HCT116 (cell line): ENCODE results near the gene STIMATE. TPM values are rescaled to one million over a fixed set of nuclear protein-coding genes. Genes with fewer than 3 reads are reported as not detected.

Experiments used
- ATAC-seq: fragments of 200-7000 bp; cut with Tn5 transposase; 2 replicates; pipeline ENCODE4 v1.9.1; 2020; ENCODE audit warnings: mild to moderate bottlenecking, moderate library complexity
- BruUV-seq: library from RNA; stranded (reverse); fragments of 400-500 nt; replicated peaks from 2 replicates; lab custom pipeline; 2021; lab: Mats Ljungman, UMichigan
- CTCF ChIA-PET: fragments of 300-600 bp; sonication (Branson Sonifier 250); formaldehyde crosslinking; loops from one replicate; lab custom pipeline; 2021; ENCODE audit warnings: antibody characterized with exemption; lab: Charles Lee
- POLR2A ChIA-PET: fragments of 300-600, 350-600 bp; sonication (Branson Sonifier 250); formaldehyde crosslinking; loops from one replicate; lab custom pipeline; 2021; ENCODE audit warnings: antibody characterized with exemption; lab: Charles Lee
- RAD21 ChIA-PET, 2 experiments: fragments of 300-600 bp; sonication (Branson Sonifier 250); formaldehyde crosslinking; loops; one replicate each; lab custom pipeline; 2023; ENCODE audit warnings: low total read pairs in 2 of 2; ENCODE audit not compliant: uncharacterized antibody in 2 of 2, unreplicated experiment in 2 of 2, low non-redundant PET in 1 of 2; lab: Charles Lee
- DNase-seq: peaks from one replicate; pipeline ENCODE4 v3.0.0-alpha.2; 2010; ENCODE audit warnings: low read depth, low spot score
- H2AFZ ChIP-seq: fragments of 200-600 bp; shearing (Covaris generic), sonication (generic); 2 replicates; pipeline ENCODE4 v1.6.1; 2017; ENCODE audit warnings: low read depth, mixed run types, mixed read lengths, antibody characterized with exemption, low read length; ENCODE audit not compliant: poor library complexity, severe bottlenecking
- H3K27ac ChIP-seq: 2 replicates; pipeline ENCODE4 v1.5.1; 2012; ENCODE audit warnings: low read depth, low read length
- H3K27me3 ChIP-seq: fragments of 200-600 bp; sonication (generic); 2 replicates; pipeline ENCODE4 v1.6.1; 2016; ENCODE audit warnings: mixed run types, low read length, mixed read lengths; ENCODE audit not compliant: insufficient read depth
- H3K36me3 ChIP-seq, 2 experiments: fragments of 200-500 bp in 1 of 2; fragments of 200-600 bp in 1 of 2; sonication (Bioruptor generic) in 1 of 2; sonication (generic) in 1 of 2; 2 replicates each; pipeline versions ENCODE4 v1.5.1 to v1.6.1; 2014 to 2016; ENCODE audit warnings: low read length in 2 of 2, inconsistent platforms in 1 of 2, mixed read lengths in 1 of 2, mixed run types in 1 of 2; ENCODE audit not compliant: insufficient read depth in 2 of 2, control insufficient read depth in 1 of 2
- H3K4me1 ChIP-seq, 2 experiments: fragments of 200-600 bp in 1 of 2; sonication (generic) in 1 of 2; 2 replicates each; pipeline versions ENCODE4 v1.5.1 to v1.6.1; 2012 to 2017; ENCODE audit warnings: low read length in 2 of 2, inconsistent platforms in 1 of 2, mild to moderate bottlenecking in 1 of 2, mixed read lengths in 1 of 2, mixed run types in 1 of 2, moderate library complexity in 1 of 2; ENCODE audit not compliant: insufficient read depth in 2 of 2, control insufficient read depth in 1 of 2
- H3K4me2 ChIP-seq: fragments of 200-600 bp; sonication (generic); 2 replicates; pipeline ENCODE4 v1.6.1; 2017; ENCODE audit warnings: mixed run types, low read length, mixed read lengths
- H3K4me3 ChIP-seq, 2 experiments: fragments of 200-600 bp in 1 of 2; sonication (generic) in 1 of 2; replicated peaks in 1 of 2; 2 replicates each; pipeline ENCODE4 v1.5.1; 2011 to 2016; ENCODE audit warnings: low read length in 2 of 2, control low read depth in 1 of 2, low read depth in 1 of 2, mild to moderate bottlenecking in 1 of 2, mixed read lengths in 1 of 2, mixed run types in 1 of 2
- H3K79me2 ChIP-seq: fragments of 200-600 bp; sonication (generic); 2 replicates; pipeline ENCODE4 v1.6.1; 2017; ENCODE audit warnings: mild to moderate bottlenecking, mixed run types, low read length, moderate library complexity, mixed read lengths; ENCODE audit not compliant: insufficient read depth
- H3K9ac ChIP-seq: fragments of 200-600 bp; sonication (generic); 2 replicates; pipeline ENCODE4 v1.6.1; 2016; ENCODE audit warnings: low read length, mixed read lengths
- H3K9me2 ChIP-seq: fragments of 200-600 bp; sonication (generic), shearing (Covaris generic); 2 replicates; pipeline ENCODE4 v1.6.1; 2017; ENCODE audit warnings: mixed run types, mild to moderate bottlenecking, moderate library complexity; ENCODE audit not compliant: insufficient read depth
- H3K9me3 ChIP-seq, 2 experiments: fragments of 200-500 bp in 1 of 2; fragments of 200-600 bp in 1 of 2; sonication (Bioruptor generic) in 1 of 2; sonication (generic) in 1 of 2; 2 replicates each; pipeline ENCODE4 v1.6.1; 2014 to 2017; ENCODE audit warnings: low read length in 2 of 2, mixed read lengths in 2 of 2, inconsistent platforms in 1 of 2, low read depth in 1 of 2, mild to moderate bottlenecking in 1 of 2, mixed run types in 1 of 2, moderate library complexity in 1 of 2; ENCODE audit not compliant: control insufficient read depth in 1 of 2, insufficient read depth in 1 of 2
- H4K20me1 ChIP-seq: fragments of 200-600 bp; sonication (generic), shearing (Covaris generic); 2 replicates; pipeline ENCODE4 v1.6.1; 2017; ENCODE audit warnings: mixed run types, mild to moderate bottlenecking, moderate library complexity; ENCODE audit not compliant: insufficient read depth
- CEBPB ChIP-seq: IDR thresholded peaks from 2 replicates; pipeline ENCODE4 v1.6.1; 2012; ENCODE audit warnings: low read depth
- EGR1 ChIP-seq: IDR thresholded peaks from 2 replicates; pipeline ENCODE4 v1.6.1; 2012; ENCODE audit warnings: low read depth
- ELF1 ChIP-seq: IDR thresholded peaks from 2 replicates; pipeline ENCODE4 v1.6.1; 2012; ENCODE audit warnings: low read depth, borderline replicate concordance
- EZH2 ChIP-seq: fragments of 200-600 bp; sonication (generic); IDR thresholded peaks from 2 replicates; pipeline ENCODE4 v1.6.1; 2017; ENCODE audit warnings: antibody characterized with exemption, mixed run types
- EZH2phosphoT487 ChIP-seq: fragments of 200-600 bp; IDR thresholded peaks from 2 replicates; pipeline ENCODE4 v1.6.1; 2018; ENCODE audit warnings: antibody characterized with exemption, borderline replicate concordance
- FOSL1 ChIP-seq: IDR thresholded peaks from 2 replicates; pipeline ENCODE4 v1.6.1; 2012; ENCODE audit warnings: low read depth
- POLR2A ChIP-seq: IDR thresholded peaks from 2 replicates; pipeline ENCODE4 v1.7.0; 2011; ENCODE audit warnings: borderline replicate concordance; ENCODE audit not compliant: insufficient read depth, insufficient read length; ENCODE audit errors: extremely low read depth
- POLR2AphosphoS5 ChIP-seq: IDR thresholded peaks from 2 replicates; pipeline ENCODE4 v1.6.1; 2011; ENCODE audit warnings: mild to moderate bottlenecking, low read depth, low read length, moderate library complexity
- SIN3A ChIP-seq: IDR thresholded peaks from 2 replicates; pipeline ENCODE4 v1.6.1; 2012; ENCODE audit warnings: low read depth
- SP1 ChIP-seq: IDR thresholded peaks from 2 replicates; pipeline ENCODE4 v1.6.1; 2012; ENCODE audit warnings: low read depth
- SRF ChIP-seq: IDR thresholded peaks from 2 replicates; pipeline ENCODE4 v1.6.1; 2012; ENCODE audit warnings: low read depth
- TCF7L2 ChIP-seq: IDR thresholded peaks from 2 replicates; pipeline ENCODE4 v1.7.0; 2011; ENCODE audit warnings: borderline replicate concordance, inconsistent platforms; ENCODE audit not compliant: insufficient read depth, insufficient read length; ENCODE audit errors: extremely low read depth
- ZBTB33 ChIP-seq: IDR thresholded peaks from 2 replicates; pipeline ENCODE4 v1.6.1; 2011; ENCODE audit warnings: mild to moderate bottlenecking, low read length, moderate library complexity; ENCODE audit not compliant: insufficient replicate concordance; ENCODE audit errors: extremely low read depth
- ZFX ChIP-seq: fragments of 450-650 bp; IDR thresholded peaks from 2 replicates; pipeline ENCODE4 v1.6.1; 2017
- ZNF274 ChIP-seq: fragments of 200-500 bp; sonication (Bioruptor generic); IDR thresholded peaks from 2 replicates; pipeline ENCODE4 v1.6.1; 2014; ENCODE audit warnings: mild to moderate bottlenecking, low read depth, low read length, inconsistent platforms
- intact Hi-C: fragments of 100-400 bp; cut with micrococcal nuclease; formaldehyde crosslinking; loops from 2 replicates; pipeline ENCODE4 v1.10.0; 2022
- total RNA-seq: library from RNA; stranded (reverse); gene quantifications from one replicate; pipeline ENCODE4 v1.2.1, GENCODE V29; 2021; ENCODE audit not compliant: unreplicated experiment
- TF ChIP-seq, protein P1 (sequence below): IDR thresholded peaks from 2 replicates; pipeline ENCODE4 v1.6.1; 2012; ENCODE audit warnings: low read depth
- TF ChIP-seq, protein P2 (sequence below): IDR thresholded peaks from 2 replicates; pipeline ENCODE4 v1.6.1; 2012
- TF ChIP-seq, protein P3 (sequence below), 3 experiments: fragments of 200-600 bp in 1 of 3; sonication (generic) in 1 of 3; IDR thresholded peaks in 2 of 3; conservative IDR thresholded peaks in 1 of 3; 2 replicates each; pipeline ENCODE4 v1.5.1; 2012 to 2017; ENCODE audit warnings: low read depth in 2 of 3, low read length in 2 of 3, antibody characterized with exemption in 1 of 3, borderline replicate concordance in 1 of 3, control low read depth in 1 of 3, mild to moderate bottlenecking in 1 of 3, mixed read lengths in 1 of 3, mixed run types in 1 of 3, moderate library complexity in 1 of 3; ENCODE audit not compliant: insufficient read depth in 1 of 3

The STIMATE gene
- total RNA-seq, 1 experiment from 2014 or later: 20.2 TPM

DNA sequence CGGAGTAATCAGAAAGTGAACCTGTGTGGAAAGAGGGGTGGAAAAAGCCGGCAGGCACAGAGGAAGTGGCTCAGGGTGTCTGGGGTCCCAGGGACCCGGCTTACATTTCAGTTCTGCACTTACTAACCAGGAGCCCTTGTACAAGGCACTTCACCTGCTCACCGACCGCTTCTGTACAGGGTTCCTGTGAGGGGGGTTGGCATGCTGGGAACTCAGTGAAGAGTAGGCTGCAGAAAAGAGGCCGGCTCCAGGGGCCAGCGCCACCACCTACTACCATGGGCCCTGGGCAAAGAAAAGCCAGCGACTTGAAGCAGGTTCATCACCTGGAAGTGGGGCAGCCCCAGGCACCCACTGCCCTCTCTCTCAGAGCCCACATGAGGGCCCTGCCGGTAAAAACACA lies 6.2 kb downstream of the STIMATE start:
- Histone ChIP-seq H4K20me1 (no peaks in the 10 kb centered on the region), H3K27me3 (no peaks in the 10 kb centered on the region), H3K9ac (no peak overlapping the region), H3K4me3 (no peak overlapping the region), H3K9me3 (no peaks in the 10 kb centered on the region), H3K27ac (no peak overlapping the region), H3K79me2 (peaks cover 23% of the 10 kb centered on the region), H3K4me1 (peaks cover 0 to 9% of the 10 kb centered on the region in 2 experiments; a peak in 1 of 4 replicates), H3K36me3 (no peaks in the 10 kb centered on the region), H3K9me2 (no peaks in the 10 kb centered on the region)
- no peak for ATAC-seq
- ChIA-PET POLR2A (no interaction called here), RAD21 (no interaction called here), CTCF (no interaction called here)
- BruUV-seq: no TSS peak
- no peak for DNase-seq
- no peak for TF ChIP-seq POLR2AphosphoS5
- TF ChIP-seq CEBPB: no peak
- TF ChIP-seq FOSL1: no peak
- TF ChIP-seq SRF: no peak
- TF ChIP-seq, protein P1, sequence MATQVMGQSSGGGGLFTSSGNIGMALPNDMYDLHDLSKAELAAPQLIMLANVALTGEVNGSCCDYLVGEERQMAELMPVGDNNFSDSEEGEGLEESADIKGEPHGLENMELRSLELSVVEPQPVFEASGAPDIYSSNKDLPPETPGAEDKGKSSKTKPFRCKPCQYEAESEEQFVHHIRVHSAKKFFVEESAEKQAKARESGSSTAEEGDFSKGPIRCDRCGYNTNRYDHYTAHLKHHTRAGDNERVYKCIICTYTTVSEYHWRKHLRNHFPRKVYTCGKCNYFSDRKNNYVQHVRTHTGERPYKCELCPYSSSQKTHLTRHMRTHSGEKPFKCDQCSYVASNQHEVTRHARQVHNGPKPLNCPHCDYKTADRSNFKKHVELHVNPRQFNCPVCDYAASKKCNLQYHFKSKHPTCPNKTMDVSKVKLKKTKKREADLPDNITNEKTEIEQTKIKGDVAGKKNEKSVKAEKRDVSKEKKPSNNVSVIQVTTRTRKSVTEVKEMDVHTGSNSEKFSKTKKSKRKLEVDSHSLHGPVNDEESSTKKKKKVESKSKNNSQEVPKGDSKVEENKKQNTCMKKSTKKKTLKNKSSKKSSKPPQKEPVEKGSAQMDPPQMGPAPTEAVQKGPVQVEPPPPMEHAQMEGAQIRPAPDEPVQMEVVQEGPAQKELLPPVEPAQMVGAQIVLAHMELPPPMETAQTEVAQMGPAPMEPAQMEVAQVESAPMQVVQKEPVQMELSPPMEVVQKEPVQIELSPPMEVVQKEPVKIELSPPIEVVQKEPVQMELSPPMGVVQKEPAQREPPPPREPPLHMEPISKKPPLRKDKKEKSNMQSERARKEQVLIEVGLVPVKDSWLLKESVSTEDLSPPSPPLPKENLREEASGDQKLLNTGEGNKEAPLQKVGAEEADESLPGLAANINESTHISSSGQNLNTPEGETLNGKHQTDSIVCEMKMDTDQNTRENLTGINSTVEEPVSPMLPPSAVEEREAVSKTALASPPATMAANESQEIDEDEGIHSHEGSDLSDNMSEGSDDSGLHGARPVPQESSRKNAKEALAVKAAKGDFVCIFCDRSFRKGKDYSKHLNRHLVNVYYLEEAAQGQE: no peak
- TF ChIP-seq ELF1: no peak
- no peak for TF ChIP-seq EZH2phosphoT487
- TF ChIP-seq ZFX: no peak
- TF ChIP-seq, protein P2, sequence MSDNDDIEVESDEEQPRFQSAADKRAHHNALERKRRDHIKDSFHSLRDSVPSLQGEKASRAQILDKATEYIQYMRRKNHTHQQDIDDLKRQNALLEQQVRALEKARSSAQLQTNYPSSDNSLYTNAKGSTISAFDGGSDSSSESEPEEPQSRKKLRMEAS: no peak
- TF ChIP-seq EZH2: no peak
- TF ChIP-seq SIN3A: no peak
- no peak for TF ChIP-seq ZNF274
- TF ChIP-seq POLR2A: no peak
- TF ChIP-seq EGR1: no peak
- TF ChIP-seq, protein P3, sequence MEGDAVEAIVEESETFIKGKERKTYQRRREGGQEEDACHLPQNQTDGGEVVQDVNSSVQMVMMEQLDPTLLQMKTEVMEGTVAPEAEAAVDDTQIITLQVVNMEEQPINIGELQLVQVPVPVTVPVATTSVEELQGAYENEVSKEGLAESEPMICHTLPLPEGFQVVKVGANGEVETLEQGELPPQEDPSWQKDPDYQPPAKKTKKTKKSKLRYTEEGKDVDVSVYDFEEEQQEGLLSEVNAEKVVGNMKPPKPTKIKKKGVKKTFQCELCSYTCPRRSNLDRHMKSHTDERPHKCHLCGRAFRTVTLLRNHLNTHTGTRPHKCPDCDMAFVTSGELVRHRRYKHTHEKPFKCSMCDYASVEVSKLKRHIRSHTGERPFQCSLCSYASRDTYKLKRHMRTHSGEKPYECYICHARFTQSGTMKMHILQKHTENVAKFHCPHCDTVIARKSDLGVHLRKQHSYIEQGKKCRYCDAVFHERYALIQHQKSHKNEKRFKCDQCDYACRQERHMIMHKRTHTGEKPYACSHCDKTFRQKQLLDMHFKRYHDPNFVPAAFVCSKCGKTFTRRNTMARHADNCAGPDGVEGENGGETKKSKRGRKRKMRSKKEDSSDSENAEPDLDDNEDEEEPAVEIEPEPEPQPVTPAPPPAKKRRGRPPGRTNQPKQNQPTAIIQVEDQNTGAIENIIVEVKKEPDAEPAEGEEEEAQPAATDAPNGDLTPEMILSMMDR (IDR thresholded peaks at IDR 0.05 in 2 of 3, conservative IDR thresholded peaks at IDR 0.05 in 1 of 3; ENCODE audit: borderline replicate concordance in 1 of 3, insufficient read depth in 1 of 3, low read depth in 2 of 3, low read length in 2 of 3): no peak
- TF ChIP-seq SP1: no peak
- TF ChIP-seq TCF7L2: no peak
- TF ChIP-seq ZBTB33: no peak
- TF ChIP-seq, all 23 proteins: peak for 0
- intact Hi-C loops: no loop called here
- Histone ChIP-seq H3K4me2 (no peak overlapping the region), H2AFZ (no peak overlapping the region)
